ENCODE results near the gene MGRN1.
"Not testable (repeated sequence)": the region's sequence is repeated elsewhere in the genome, so short reads cannot be mapped to it uniquely, and the experiment has no call there.

Gene MGRN1

DNA sequence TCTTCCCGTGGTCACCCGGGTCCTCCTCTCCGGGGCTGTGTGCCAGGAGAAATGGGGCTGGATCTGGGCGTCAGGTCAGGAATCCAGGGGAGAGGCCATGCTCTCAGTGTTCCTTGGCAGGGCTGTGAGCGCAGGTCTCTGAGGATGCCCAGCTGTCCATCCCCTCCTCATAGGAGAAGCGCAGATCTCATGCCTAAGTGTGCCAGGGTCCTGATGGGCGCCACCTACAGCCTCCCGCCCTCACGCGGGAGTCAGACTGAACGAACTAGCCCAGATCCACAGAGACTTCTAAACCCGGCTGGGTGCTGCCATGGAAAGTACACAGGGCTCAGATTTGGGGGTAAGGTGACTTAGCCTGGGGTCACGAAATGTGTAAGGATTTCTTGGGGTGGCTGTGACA lies 24.3 kb downstream of the MGRN1 start:
- TF ChIP-seq, protein P1, sequence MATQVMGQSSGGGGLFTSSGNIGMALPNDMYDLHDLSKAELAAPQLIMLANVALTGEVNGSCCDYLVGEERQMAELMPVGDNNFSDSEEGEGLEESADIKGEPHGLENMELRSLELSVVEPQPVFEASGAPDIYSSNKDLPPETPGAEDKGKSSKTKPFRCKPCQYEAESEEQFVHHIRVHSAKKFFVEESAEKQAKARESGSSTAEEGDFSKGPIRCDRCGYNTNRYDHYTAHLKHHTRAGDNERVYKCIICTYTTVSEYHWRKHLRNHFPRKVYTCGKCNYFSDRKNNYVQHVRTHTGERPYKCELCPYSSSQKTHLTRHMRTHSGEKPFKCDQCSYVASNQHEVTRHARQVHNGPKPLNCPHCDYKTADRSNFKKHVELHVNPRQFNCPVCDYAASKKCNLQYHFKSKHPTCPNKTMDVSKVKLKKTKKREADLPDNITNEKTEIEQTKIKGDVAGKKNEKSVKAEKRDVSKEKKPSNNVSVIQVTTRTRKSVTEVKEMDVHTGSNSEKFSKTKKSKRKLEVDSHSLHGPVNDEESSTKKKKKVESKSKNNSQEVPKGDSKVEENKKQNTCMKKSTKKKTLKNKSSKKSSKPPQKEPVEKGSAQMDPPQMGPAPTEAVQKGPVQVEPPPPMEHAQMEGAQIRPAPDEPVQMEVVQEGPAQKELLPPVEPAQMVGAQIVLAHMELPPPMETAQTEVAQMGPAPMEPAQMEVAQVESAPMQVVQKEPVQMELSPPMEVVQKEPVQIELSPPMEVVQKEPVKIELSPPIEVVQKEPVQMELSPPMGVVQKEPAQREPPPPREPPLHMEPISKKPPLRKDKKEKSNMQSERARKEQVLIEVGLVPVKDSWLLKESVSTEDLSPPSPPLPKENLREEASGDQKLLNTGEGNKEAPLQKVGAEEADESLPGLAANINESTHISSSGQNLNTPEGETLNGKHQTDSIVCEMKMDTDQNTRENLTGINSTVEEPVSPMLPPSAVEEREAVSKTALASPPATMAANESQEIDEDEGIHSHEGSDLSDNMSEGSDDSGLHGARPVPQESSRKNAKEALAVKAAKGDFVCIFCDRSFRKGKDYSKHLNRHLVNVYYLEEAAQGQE (IDR thresholded peaks at IDR 0.05; ENCODE audit: insufficient replicate concordance, low read depth) = no peak
- TF ChIP-seq POLR2AphosphoS5 (IDR thresholded peaks at IDR 0.05; ENCODE audit: low read depth) (no peak), GABPA (IDR thresholded peaks at IDR 0.05; ENCODE audit: low read depth) (no peak), SPI1 (IDR thresholded peaks at IDR 0.05; ENCODE audit: borderline replicate concordance, low read depth) (no peak)
- TF ChIP-seq, protein P2, sequence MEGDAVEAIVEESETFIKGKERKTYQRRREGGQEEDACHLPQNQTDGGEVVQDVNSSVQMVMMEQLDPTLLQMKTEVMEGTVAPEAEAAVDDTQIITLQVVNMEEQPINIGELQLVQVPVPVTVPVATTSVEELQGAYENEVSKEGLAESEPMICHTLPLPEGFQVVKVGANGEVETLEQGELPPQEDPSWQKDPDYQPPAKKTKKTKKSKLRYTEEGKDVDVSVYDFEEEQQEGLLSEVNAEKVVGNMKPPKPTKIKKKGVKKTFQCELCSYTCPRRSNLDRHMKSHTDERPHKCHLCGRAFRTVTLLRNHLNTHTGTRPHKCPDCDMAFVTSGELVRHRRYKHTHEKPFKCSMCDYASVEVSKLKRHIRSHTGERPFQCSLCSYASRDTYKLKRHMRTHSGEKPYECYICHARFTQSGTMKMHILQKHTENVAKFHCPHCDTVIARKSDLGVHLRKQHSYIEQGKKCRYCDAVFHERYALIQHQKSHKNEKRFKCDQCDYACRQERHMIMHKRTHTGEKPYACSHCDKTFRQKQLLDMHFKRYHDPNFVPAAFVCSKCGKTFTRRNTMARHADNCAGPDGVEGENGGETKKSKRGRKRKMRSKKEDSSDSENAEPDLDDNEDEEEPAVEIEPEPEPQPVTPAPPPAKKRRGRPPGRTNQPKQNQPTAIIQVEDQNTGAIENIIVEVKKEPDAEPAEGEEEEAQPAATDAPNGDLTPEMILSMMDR (IDR thresholded peaks at IDR 0.05; ENCODE audit: insufficient read depth, low read length) = no peak
- DNase-seq (ENCODE audit: low read depth in 1 of 2, low spot score in 1 of 2) = no peak
- H3K4me3 ChIP-seq (replicated peaks; ENCODE audit: insufficient read depth, low read length) = no peak overlapping the region
- no peaks in the 10 kb centered on the region for H3K27me3 ChIP-seq (ENCODE audit: insufficient read depth, poor library complexity, severe bottlenecking)
- no peak overlapping the region for H3K27ac ChIP-seq (replicated peaks)

- no peak overlapping the region for H3K4me3 ChIP-seq (replicated peaks; ENCODE audit: insufficient read depth, low read length)
- H3K27me3 ChIP-seq (ENCODE audit: insufficient read depth, poor library complexity, severe bottlenecking) = no peaks in the 10 kb centered on the region
- 0 out of 2 replicates have a peak overlapping the region, but pooled peaks have one; percentile 33 for H3K27ac ChIP-seq (replicated peaks)
- no peak for DNase-seq (ENCODE audit: low read depth in 1 of 2, low spot score in 1 of 2)
- no peak for TF ChIP-seq GABPA (IDR thresholded peaks at IDR 0.05; ENCODE audit: low read depth)
- no peak for TF ChIP-seq SPI1 (IDR thresholded peaks at IDR 0.05; ENCODE audit: borderline replicate concordance, low read depth)
- TF ChIP-seq, protein P1 (IDR thresholded peaks at IDR 0.05; ENCODE audit: insufficient replicate concordance, low read depth) = no peak
- TF ChIP-seq, protein P2 (IDR thresholded peaks at IDR 0.05; ENCODE audit: insufficient read depth, low read length) = no peak
- TF ChIP-seq POLR2AphosphoS5 (IDR thresholded peaks at IDR 0.05; ENCODE audit: low read depth) = no peak
Observed at GRCh38 chr16:4649744-4650442, 25.3 kb downstream of the MGRN1 start.

- peak; percentile 75 for TF ChIP-seq POLR2AphosphoS5 (IDR thresholded peaks at IDR 0.05; ENCODE audit: low read depth)
- TF ChIP-seq, protein P2 (IDR thresholded peaks at IDR 0.05; ENCODE audit: insufficient read depth, low read length) = peak; percentile 95
- H3K27me3 ChIP-seq (ENCODE audit: insufficient read depth, poor library complexity, severe bottlenecking); H3K4me3 ChIP-seq (replicated peaks; ENCODE audit: insufficient read depth, low read length): not testable (repeated sequence)
- 0 out of 2 replicates have a peak overlapping the region, but pooled peaks have one; percentile 33 for H3K27ac ChIP-seq (replicated peaks)
- DNase-seq (ENCODE audit: low read depth in 1 of 2, low spot score in 1 of 2) = peak; percentile 78 to 88
Observed at GRCh38 chr16:4650443-4651074, 25.9 kb downstream of the MGRN1 start.
